WERI-Rb-1 (cell line): ENCODE data around the gene PLCG1.
A peak's percentile ranks its signal among the peaks of the same experiment; 100 is the strongest.

Experiments used
- DNase-seq: peaks from one replicate; pipeline ENCODE4 v3.0.0-alpha.2; 2020
- H3K27ac ChIP-seq: fragments of 250-450 bp; sonication (Bioruptor Pico); 2 replicates; pipeline ENCODE4 v1.5.1; 2020; ENCODE audit warnings: mild to moderate bottlenecking, moderate library complexity
- H3K27me3 ChIP-seq: fragments of 250-450 bp; sonication (Bioruptor Pico); 2 replicates; pipeline ENCODE4 v1.5.1; 2021; ENCODE audit warnings: mild to moderate bottlenecking, low read depth, moderate library complexity; ENCODE audit not compliant: insufficient read depth, severe bottlenecking
- H3K36me3 ChIP-seq: fragments of 250-450 bp; sonication (Bioruptor Pico); 2 replicates; pipeline ENCODE4 v1.5.1; 2020; ENCODE audit warnings: mild to moderate bottlenecking, moderate library complexity
- H3K4me3 ChIP-seq: 2 replicates; pipeline ENCODE4 v1.5.1; 2011; ENCODE audit warnings: low read depth, mild to moderate bottlenecking, control low read depth, low read length
- H3K9me3 ChIP-seq: fragments of 250-450 bp; sonication (Bioruptor Pico); 2 replicates; pipeline ENCODE4 v1.5.1; 2021; ENCODE audit warnings: mild to moderate bottlenecking, moderate library complexity; ENCODE audit not compliant: severe bottlenecking
- TF ChIP-seq, protein P1 (sequence below): IDR thresholded peaks from 2 replicates; pipeline ENCODE4 v1.5.1; 2011; ENCODE audit warnings: low read depth, mild to moderate bottlenecking, control low read depth, inconsistent platforms, low read length

PLCG1 gene

DNA sequence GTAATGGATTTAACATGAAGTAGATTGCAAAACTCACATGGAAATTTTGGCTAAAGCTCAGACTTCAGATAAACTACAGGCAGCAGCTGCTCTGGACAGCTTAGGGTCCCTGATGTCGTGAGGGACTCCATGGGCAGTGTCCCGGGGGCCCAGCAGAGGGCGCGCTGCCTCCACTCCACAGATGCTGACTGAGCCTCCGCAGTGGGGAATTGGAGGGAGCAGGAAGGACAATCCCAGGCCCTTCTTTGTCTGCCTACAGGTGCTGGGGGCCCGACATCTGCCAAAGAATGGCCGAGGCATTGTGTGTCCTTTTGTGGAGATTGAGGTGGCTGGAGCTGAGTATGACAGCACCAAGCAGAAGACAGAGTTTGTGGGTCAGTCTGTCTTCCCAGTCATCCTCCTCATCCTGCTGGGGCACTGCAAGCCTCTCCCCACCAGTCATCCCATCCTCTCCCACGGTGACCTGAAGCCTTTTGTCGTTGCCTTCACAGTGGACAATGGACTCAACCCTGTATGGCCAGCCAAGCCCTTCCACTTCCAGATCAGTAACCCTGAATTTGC is 35.9 kb downstream of the PLCG1 start:
- Histone ChIP-seq H3K27me3 (no peaks in the 10 kb centered on the region), H3K4me3 (no peak overlapping the region), H3K36me3 (peaks cover 91% of the 10 kb centered on the region), H3K27ac (no peak overlapping the region; the same call in 1 of the 2 replicates), H3K9me3 (no peaks in the 10 kb centered on the region)
- TF ChIP-seq, protein P1, sequence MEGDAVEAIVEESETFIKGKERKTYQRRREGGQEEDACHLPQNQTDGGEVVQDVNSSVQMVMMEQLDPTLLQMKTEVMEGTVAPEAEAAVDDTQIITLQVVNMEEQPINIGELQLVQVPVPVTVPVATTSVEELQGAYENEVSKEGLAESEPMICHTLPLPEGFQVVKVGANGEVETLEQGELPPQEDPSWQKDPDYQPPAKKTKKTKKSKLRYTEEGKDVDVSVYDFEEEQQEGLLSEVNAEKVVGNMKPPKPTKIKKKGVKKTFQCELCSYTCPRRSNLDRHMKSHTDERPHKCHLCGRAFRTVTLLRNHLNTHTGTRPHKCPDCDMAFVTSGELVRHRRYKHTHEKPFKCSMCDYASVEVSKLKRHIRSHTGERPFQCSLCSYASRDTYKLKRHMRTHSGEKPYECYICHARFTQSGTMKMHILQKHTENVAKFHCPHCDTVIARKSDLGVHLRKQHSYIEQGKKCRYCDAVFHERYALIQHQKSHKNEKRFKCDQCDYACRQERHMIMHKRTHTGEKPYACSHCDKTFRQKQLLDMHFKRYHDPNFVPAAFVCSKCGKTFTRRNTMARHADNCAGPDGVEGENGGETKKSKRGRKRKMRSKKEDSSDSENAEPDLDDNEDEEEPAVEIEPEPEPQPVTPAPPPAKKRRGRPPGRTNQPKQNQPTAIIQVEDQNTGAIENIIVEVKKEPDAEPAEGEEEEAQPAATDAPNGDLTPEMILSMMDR = peak; percentile 93
- peak; percentile 80 for DNase-seq

DNA sequence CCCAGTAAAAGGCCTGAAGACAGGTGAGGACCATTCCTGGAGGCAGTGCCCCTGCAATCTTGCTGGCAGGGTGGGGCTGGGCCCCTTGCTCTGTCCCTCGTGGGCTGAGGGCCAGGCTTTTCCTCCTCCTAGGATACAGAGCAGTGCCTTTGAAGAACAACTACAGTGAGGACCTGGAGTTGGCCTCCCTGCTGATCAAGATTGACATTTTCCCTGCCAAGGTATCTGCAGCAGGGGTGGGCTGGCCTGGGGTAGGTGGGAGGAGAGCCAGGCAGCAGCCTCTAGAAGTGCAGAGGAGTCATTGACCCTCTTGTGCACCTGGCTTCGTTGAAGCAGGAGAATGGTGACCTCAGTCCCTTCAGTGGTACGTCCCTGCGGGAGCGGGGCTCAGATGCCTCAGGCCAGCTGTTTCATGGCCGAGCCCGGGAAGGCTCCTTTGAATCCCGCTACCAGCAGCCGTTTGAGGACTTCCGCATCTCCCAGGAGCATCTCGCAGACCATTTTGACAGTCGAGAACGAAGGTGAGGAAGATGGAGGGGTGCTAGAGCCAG is 36.5 kb downstream of the PLCG1 start:
- TF ChIP-seq, protein P1 = no peak
- H3K9me3 ChIP-seq = no peaks in the 10 kb centered on the region
- no peak overlapping the region for H3K27ac ChIP-seq
- DNase-seq = no peak
- H3K36me3 ChIP-seq = peaks cover 85% of the 10 kb centered on the region
- H3K27me3 ChIP-seq = no peaks in the 10 kb centered on the region
- no peak overlapping the region for H3K4me3 ChIP-seq

DNA sequence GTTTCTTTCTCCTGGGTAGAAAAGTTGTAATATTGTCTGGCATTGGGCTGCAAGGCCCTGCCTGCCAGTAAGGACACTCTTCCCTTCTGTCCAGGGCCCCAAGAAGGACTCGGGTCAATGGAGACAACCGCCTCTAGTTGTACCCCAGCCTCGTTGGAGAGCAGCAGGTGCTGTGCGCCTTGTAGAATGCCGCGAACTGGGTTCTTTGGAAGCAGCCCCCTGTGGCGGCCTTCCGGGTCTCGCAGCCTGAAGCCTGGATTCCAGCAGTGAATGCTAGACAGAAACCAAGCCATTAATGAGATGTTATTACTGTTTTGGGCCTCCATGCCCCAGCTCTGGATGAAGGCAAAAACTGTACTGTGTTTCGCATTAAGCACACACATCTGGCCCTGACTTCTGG is 37.0 kb downstream of the PLCG1 start:
- DNase-seq = peak; percentile 3
- peaks cover 80% of the 10 kb centered on the region for H3K36me3 ChIP-seq
- TF ChIP-seq, protein P1 = no peak
- H3K27ac ChIP-seq = no peak overlapping the region
- H3K27me3 ChIP-seq = no peaks in the 10 kb centered on the region
- no peak overlapping the region for H3K4me3 ChIP-seq
- H3K9me3 ChIP-seq = no peaks in the 10 kb centered on the region

DNA sequence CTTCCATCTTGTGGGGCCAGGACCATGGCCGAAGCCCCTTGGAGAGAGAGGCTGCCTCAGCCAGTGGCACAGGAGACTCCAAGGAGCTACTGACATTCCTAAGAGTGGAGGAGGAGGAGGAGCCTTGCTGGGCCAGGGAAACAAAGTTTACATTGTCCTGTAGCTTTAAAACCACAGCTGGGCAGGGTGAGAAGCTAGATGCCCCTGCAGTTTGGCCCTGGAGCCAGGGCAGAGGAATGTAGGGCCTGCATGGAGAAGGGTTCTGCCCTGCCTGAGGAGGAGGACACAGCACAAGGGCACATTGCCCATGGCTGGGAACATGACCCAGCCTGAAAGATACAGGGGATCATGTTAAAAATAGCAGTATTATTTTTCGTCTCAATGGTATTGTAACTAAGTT is 37.4 kb downstream of the PLCG1 start:
- H3K4me3 ChIP-seq = no peak overlapping the region
- H3K9me3 ChIP-seq = no peaks in the 10 kb centered on the region
- no peaks in the 10 kb centered on the region for H3K27me3 ChIP-seq
- DNase-seq = peak; percentile 2
- no peak overlapping the region for H3K27ac ChIP-seq
- H3K36me3 ChIP-seq = peaks cover 76% of the 10 kb centered on the region
- TF ChIP-seq, protein P1 = no peak

DNA sequence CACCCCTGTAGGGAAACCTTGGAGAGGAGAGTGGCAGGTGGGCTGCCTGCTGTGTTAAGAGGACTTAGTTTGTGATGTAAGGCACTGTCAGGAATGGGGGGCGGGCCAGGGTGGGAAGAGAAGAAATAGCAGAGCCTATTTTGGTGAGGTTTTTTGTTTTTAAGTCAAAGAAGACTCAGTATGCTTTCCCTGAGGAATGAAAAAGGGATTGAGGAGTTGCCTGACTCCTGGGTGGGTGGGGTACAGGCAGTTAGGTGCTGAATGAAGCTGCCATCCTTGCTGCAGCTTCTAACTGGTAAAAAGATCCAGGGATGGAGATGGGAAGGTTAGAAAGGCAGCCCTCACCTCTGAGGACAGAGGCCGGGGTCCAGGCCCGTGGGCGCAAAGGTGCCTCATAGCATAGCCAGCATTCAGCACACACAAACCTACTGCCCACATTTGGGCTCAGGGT is 37.9 kb downstream of the PLCG1 start:
- peaks cover 71% of the 10 kb centered on the region for H3K36me3 ChIP-seq
- TF ChIP-seq, protein P1 = no peak

More for the DNA sequence above, 37.9 kb downstream of the PLCG1 start:
- no peak overlapping the region for H3K4me3 ChIP-seq
- DNase-seq = peak; percentile 1
- no peaks in the 10 kb centered on the region for H3K27me3 ChIP-seq
- H3K9me3 ChIP-seq = no peaks in the 10 kb centered on the region
- no peak overlapping the region for H3K27ac ChIP-seq
